Left ventricle myocardium inferior (tissue), 1 donor: Measurements from ENCODE around the gene CASKIN1. TPM values are rescaled to one million over a fixed set of nuclear protein-coding genes. Genes with fewer than 3 reads are reported as not detected.
"Not testable (repeated sequence)": the region's sequence is repeated elsewhere in the genome, so short reads cannot be mapped to it uniquely, and the experiment has no call there.

Experiments
- DNase-seq: peaks from one replicate; pipeline ENCODE4 v3.0.0-alpha.2; 2020
- H3K27ac ChIP-seq: fragments of 200-600 bp; replicated peaks from 2 replicates; pipeline ENCODE4 v1.8.0; 2021
- H3K27me3 ChIP-seq: fragments of 200-600 bp; 2 replicates; pipeline ENCODE4 v1.8.0; 2021; ENCODE audit warnings: low read depth
- H3K36me3 ChIP-seq: fragments of 200-600 bp; 2 replicates; pipeline ENCODE4 v1.8.0; 2021
- H3K4me1 ChIP-seq: fragments of 200-600 bp; 2 replicates; pipeline ENCODE4 v1.8.0; 2021
- H3K4me3 ChIP-seq: fragments of 200-600 bp; 2 replicates; pipeline ENCODE4 v1.8.0; 2021; ENCODE audit warnings: mild to moderate bottlenecking, moderate library complexity
- H3K9me3 ChIP-seq: fragments of 200-600 bp; replicated peaks from 2 replicates; pipeline ENCODE4 v1.8.0; 2021
- CTCF ChIP-seq: fragments of 200-600 bp; IDR thresholded peaks from 2 replicates; pipeline ENCODE4 v1.8.0; 2021; ENCODE audit warnings: antibody characterized with exemption, mild to moderate bottlenecking, borderline replicate concordance
- intact Hi-C: fragments of 100-400 bp; cut with micrococcal nuclease; formaldehyde crosslinking; loops from one replicate; pipeline ENCODE4 v1.11.0; 2022
- total RNA-seq: library from RNA; stranded (reverse); fragmentation: NEBNext Ultra II Directional; extraction: Animal tissue kit (Norgen Biotek cat#: 25700); gene quantifications from one replicate; pipeline ENCODE4 v1.2.1, GENCODE V29; 2021
- donor health status: DM: no; HTN: yes; CAD: no; lungs with severe emphysema.

Gene CASKIN1
- total RNA-seq, 1 donor from 2014 or later, result 4.0 TPM

- TF ChIP-seq CTCF, result no peak
- Histone ChIP-seq H3K4me3 (no peak overlapping the region), H3K36me3 (no peaks in the 10 kb centered on the region), H3K4me1 (peaks cover 27% of the 10 kb centered on the region), H3K27ac (no peak overlapping the region), H3K27me3 (no peaks in the 10 kb centered on the region), H3K9me3 (no peaks in the 10 kb centered on the region)
- no peak for DNase-seq
- intact Hi-C loops, result loop anchor here (10.0 kb wide), 1 partner anchor 119 kb away; the partner anchor contains the start of gene NHERF2
Observed at GRCh38 chr16:2143878-2144485, 52.4 kb downstream of the CASKIN1 start.

GRCh38 chr16:2142942-2143877 is 53.2 kb downstream of the CASKIN1 start:
- Histone ChIP-seq H3K36me3 (no peaks in the 10 kb centered on the region), H3K4me3 (no peak overlapping the region), H3K27me3 (no peaks in the 10 kb centered on the region), H3K9me3 (no peaks in the 10 kb centered on the region), H3K4me1 (peaks cover 21% of the 10 kb centered on the region), H3K27ac (no peak overlapping the region)
- no peak for TF ChIP-seq CTCF
- intact Hi-C loops, result loop anchor here (10.0 kb wide), 1 partner anchor 118 kb away; the partner anchor contains the start of gene NHERF2
- no peak for DNase-seq

GRCh38 chr16:2135770-2136490 is 60.5 kb downstream of the CASKIN1 start, which contains the start of gene PKD1:
TSS of gene PKD1 (minus strand) at chr16:2135898. CDS start at chr16:2135689, 209 bp downstream.
- H3K36me3 ChIP-seq, result not testable (repeated sequence)
- DNase-seq, result peak; percentile 98

GRCh38 chr16:2135071-2135470 is 61.3 kb downstream of the CASKIN1 start:
- H3K27ac ChIP-seq, result peak overlapping the region; percentile 86
- DNase-seq, result peak; percentile 42
- intact Hi-C loops, H3K36me3 ChIP-seq, H3K27me3 ChIP-seq, H3K9me3 ChIP-seq: not testable (repeated sequence)
- H3K4me3 ChIP-seq, result peak overlapping the region; percentile 73
- H3K4me1 ChIP-seq, result peaks cover 38% of the 10 kb centered on the region

More at GRCh38 chr16:2135770-2136490, 60.5 kb downstream of the CASKIN1 start, which contains the start of gene PKD1:
- peak within 1 kb of the TSS; percentile 73 for H3K4me3 ChIP-seq
- H3K4me1 ChIP-seq, result peaks cover 37% of the 10 kb centered on the region
- H3K27me3 ChIP-seq, intact Hi-C loops, H3K9me3 ChIP-seq: not testable (repeated sequence)
- peak within 1 kb of the TSS; percentile 86 for H3K27ac ChIP-seq

- not testable (repeated sequence) for H3K27me3 ChIP-seq
Observed at GRCh38 chr16:2133797-2134196, 62.6 kb downstream of the CASKIN1 start.

GRCh38 chr16:2129890-2130447 is 66.4 kb downstream of the CASKIN1 start:
- DNase-seq, H3K36me3 ChIP-seq, H3K27me3 ChIP-seq, intact Hi-C loops, H3K4me3 ChIP-seq, H3K9me3 ChIP-seq, H3K27ac ChIP-seq: not testable (repeated sequence)
- peaks cover 67% of the 10 kb centered on the region for H3K4me1 ChIP-seq

More at GRCh38 chr16:2133797-2134196, 62.6 kb downstream of the CASKIN1 start:
- H3K36me3 ChIP-seq, intact Hi-C loops, DNase-seq, H3K9me3 ChIP-seq: not testable (repeated sequence)
- Histone ChIP-seq H3K4me3 (peak overlapping the region; percentile 45), H3K4me1 (peaks cover 40% of the 10 kb centered on the region), H3K27ac (peak overlapping the region; percentile 51)

GRCh38 chr16:2129251-2129650 is 67.2 kb downstream of the CASKIN1 start:
- H3K27ac ChIP-seq, DNase-seq, intact Hi-C loops, H3K9me3 ChIP-seq, H3K4me3 ChIP-seq, H3K27me3 ChIP-seq, H3K36me3 ChIP-seq: not testable (repeated sequence)
- peaks cover 74% of the 10 kb centered on the region for H3K4me1 ChIP-seq

- H3K36me3 ChIP-seq, H3K27me3 ChIP-seq, H3K9me3 ChIP-seq, H3K4me3 ChIP-seq, intact Hi-C loops, DNase-seq: not testable (repeated sequence)
- Histone ChIP-seq H3K27ac (peak overlapping the region; percentile 97), H3K4me1 (peaks cover 82% of the 10 kb centered on the region)
Observed at GRCh38 chr16:2127630-2128280, 68.7 kb downstream of the CASKIN1 start.
